ENCODE data around the gene CNPY2. TPM values are rescaled to one million over a fixed set of nuclear protein-coding genes. Genes with fewer than 3 reads are reported as not detected.
"Not testable (repeated sequence)": the region's sequence is repeated elsewhere in the genome, so short reads cannot be mapped to it uniquely, and the experiment has no call there.

Gene CNPY2
- total RNA-seq, 1 donor, result 113 TPM

DNA sequence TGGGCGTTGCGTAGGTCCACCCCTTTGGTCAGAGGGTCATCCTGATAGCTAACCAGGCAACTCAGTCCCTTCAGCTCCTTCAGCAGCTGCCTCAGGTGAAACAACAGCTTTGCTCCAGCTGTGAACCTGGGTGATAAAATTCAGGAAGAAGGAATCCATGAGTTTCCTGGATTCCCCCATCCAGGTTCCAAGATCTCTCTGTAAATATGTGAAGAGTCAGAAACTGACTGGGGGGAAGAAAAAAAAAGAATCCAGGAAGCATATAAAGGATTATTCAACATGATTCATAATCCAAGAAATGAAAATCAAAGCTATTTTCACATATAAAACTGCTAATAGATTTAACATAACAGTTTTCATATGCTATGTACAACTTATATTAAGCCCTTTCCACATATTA is 35.5 kb upstream of the CNPY2 start:
- no peak for DNase-seq (ENCODE audit: low read depth)
- H3K4me3 ChIP-seq (ENCODE audit: low read depth, low read length), result no peak overlapping the region
- TF ChIP-seq, protein P1, sequence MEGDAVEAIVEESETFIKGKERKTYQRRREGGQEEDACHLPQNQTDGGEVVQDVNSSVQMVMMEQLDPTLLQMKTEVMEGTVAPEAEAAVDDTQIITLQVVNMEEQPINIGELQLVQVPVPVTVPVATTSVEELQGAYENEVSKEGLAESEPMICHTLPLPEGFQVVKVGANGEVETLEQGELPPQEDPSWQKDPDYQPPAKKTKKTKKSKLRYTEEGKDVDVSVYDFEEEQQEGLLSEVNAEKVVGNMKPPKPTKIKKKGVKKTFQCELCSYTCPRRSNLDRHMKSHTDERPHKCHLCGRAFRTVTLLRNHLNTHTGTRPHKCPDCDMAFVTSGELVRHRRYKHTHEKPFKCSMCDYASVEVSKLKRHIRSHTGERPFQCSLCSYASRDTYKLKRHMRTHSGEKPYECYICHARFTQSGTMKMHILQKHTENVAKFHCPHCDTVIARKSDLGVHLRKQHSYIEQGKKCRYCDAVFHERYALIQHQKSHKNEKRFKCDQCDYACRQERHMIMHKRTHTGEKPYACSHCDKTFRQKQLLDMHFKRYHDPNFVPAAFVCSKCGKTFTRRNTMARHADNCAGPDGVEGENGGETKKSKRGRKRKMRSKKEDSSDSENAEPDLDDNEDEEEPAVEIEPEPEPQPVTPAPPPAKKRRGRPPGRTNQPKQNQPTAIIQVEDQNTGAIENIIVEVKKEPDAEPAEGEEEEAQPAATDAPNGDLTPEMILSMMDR (IDR thresholded peaks at IDR 0.05; ENCODE audit: insufficient read depth, low read depth, low read length), result no peak

DNA sequence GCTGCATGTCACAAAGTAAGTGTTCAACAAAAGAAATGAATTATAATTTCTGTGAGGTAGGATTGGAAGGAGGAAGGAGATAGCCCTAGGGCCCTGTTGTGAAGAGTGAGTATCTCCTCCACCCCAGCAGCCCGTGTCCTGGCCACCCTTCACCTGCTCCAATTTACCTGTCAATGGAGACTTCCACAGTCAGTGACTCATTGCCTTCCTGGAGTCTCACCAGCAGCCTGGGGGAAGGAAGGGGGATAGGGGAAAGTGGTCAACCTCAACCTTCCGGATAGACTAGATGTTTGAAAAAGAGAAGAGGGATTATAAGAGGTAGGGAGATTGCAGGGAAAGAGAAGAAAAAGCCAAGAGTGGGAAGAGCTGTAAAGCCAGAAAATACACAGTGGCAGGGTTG is 34.9 kb upstream of the CNPY2 start:
- TF ChIP-seq, protein P1 (IDR thresholded peaks at IDR 0.05; ENCODE audit: insufficient read depth, low read depth, low read length), result no peak
- DNase-seq (ENCODE audit: low read depth), result no peak

DNA sequence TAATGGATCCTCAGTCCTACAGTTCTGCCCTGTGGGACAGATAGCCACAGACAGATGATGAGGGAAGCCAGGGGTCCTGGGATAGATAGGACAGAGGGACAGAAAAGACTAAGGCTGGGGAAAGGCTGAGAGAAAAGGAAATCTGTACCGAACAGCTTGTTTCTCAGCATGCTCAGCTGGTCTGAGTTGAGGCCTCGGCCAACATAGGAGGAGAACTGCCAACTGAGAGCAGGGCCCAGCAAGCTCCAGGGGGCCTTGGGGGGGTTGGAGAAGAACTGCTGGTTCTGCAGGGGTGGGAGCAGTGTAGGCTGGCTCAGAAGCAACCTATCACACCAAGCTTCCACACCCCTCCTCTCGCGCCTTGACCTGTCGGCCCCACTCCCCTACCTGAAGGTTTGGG is 33.0 kb upstream of the CNPY2 start:
- no peak for DNase-seq (ENCODE audit: low read depth)
- H3K4me3 ChIP-seq (ENCODE audit: low read depth, low read length), result no peak overlapping the region
- TF ChIP-seq, protein P1 (IDR thresholded peaks at IDR 0.05; ENCODE audit: insufficient read depth, low read depth, low read length), result no peak

More for the DNA sequence above, 34.9 kb upstream of the CNPY2 start:
- no peak overlapping the region for H3K4me3 ChIP-seq (ENCODE audit: low read depth, low read length)

DNA sequence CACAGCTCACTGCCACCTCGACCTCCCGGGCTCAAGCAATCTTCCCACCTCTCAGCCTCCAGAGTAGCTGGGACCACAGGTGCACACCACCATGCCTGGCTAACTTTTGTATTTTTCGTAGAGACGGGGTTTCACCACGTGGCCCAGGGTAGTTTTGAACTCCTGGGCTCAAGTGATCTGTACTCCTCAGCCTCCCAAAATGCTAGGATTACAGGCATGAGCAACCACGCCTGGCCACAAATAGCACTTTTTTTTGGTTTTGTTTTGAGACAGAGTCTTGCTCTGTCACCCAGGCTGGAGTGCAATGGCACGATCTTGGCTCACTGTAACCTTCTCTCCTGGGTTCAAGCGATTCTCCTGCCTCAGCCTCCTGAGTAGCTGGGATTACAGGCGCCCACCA is 31.5 kb upstream of the CNPY2 start:
- not testable (repeated sequence) for DNase-seq (ENCODE audit: low read depth); H3K4me3 ChIP-seq (ENCODE audit: low read depth, low read length)

DNA sequence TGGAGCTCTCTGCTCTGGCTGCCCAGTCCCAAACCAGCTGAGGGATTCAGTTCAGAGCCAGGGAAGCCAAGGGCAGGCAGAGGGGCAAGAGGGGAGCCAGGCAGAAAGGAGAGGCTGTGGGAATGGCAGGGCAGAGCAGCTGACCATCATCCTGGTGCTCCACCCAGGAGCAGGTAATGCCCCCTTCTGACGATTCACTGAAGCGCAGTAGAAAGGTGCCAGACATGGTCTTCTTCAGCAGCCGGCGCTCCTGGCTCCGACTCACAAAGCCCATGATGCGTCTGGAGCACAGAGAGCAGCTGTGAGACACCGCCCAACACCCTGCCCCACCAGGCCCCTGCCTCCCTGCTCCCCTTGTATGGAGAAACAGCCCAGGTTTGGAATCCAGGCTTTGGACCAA is 30.9 kb upstream of the CNPY2 start:
- TF ChIP-seq, protein P1 (IDR thresholded peaks at IDR 0.05; ENCODE audit: insufficient read depth, low read depth, low read length), result peak; percentile 8

DNA sequence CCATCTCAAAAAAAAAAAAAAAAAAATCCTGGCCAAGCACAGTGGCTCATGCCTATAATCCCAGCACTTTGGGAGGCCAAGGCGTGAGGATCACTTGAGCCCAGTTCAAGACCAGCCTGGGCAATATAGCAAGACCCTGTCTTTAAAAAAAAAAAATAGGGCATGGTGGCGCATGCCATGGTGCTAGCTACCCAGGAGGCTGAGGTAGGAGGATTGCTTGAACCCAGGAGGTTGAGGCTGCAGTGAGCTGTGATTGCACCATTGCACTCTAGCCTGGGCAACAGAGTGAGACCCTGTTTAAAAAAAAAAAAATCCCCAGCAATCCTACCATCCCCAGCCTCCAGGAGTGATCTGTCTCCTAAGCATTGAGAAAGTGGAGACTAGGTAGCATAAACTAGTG is 26.5 kb upstream of the CNPY2 start:
- not testable (repeated sequence) for DNase-seq (ENCODE audit: low read depth); H3K4me3 ChIP-seq (ENCODE audit: low read depth, low read length)

More for the DNA sequence above, 30.9 kb upstream of the CNPY2 start:
- H3K4me3 ChIP-seq (ENCODE audit: low read depth, low read length), result no peak overlapping the region
- no peak for DNase-seq (ENCODE audit: low read depth)

DNA sequence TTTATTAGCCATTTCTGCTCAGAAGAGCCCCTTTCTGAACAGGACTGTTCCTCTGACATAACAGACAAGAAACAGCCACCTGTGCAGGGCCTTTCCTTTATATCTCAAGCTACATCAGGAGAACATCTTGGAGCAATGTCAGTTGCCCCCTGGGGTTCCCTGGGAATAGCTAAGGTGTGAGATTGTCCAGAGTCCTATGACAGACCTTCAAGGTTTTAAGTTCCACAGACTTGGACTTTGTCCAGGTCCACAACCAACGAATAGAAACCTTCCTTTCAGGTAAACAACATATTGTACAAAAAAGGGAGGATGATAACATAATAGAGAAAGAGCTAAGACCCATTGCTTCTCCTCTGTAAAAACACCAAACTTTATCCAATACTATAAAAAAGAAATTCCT is 25.8 kb upstream of the CNPY2 start:
- TF ChIP-seq, protein P1 (IDR thresholded peaks at IDR 0.05; ENCODE audit: insufficient read depth, low read depth, low read length), result no peak
- H3K4me3 ChIP-seq (ENCODE audit: low read depth, low read length), result no peak overlapping the region
- DNase-seq (ENCODE audit: low read depth), result no peak

DNA sequence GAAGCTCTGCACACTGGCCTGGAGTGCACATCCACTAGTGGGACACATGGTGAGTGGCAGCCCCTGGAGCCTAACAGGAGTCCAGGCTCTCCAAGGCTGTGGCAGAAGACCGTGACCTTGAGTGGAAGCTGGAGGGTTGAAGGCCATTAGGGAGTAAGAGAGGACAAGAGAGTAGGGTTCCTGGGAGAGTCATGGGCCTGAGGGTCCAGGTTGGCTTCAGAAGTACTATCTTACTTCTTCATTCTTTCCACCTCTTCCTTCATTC is 23.3 kb upstream of the CNPY2 start:
- H3K4me3 ChIP-seq (ENCODE audit: low read depth, low read length), result no peak overlapping the region
- TF ChIP-seq, protein P1 (IDR thresholded peaks at IDR 0.05; ENCODE audit: insufficient read depth, low read depth, low read length), result no peak
- no peak for DNase-seq (ENCODE audit: low read depth)

All from fibroblast of villous mesenchyme (primary cell).